ENCODE data around the gene MYO3B. TPM values are rescaled to one million over a fixed set of nuclear protein-coding genes. Genes with fewer than 3 reads are reported as not detected.

The MYO3B gene
- total RNA-seq, 5 donors from 2014 or later (not counting 1 experiment from before 2014, with no cell fraction given) = 0.26 to 0.28 TPM; not detected in 3

GRCh38 chr2:170587922-170588321 is 410.0 kb downstream of the MYO3B start:
- H3K27me3 ChIP-seq (replicated peaks in 1 of 2; ENCODE audit: control insufficient read depth in 2 of 2, extremely low read depth in 1 of 2, insufficient read depth in 2 of 2, low read length in 1 of 2) = no peaks in the 10 kb centered on the region
- no peaks in the 10 kb centered on the region for H3K36me3 Mint-ChIP-seq
- H3K4me3 ChIP-seq (ENCODE audit: control insufficient read depth in 1 of 2, extremely low read depth in 1 of 2, low read length in 1 of 2) = no peak overlapping the region
- no peak overlapping the region for H3K4me3 Mint-ChIP-seq
- H3K9me3 Mint-ChIP-seq = no peaks in the 10 kb centered on the region
- no CpG with 5 or more reads among the region's 2 CpGs for WGBS (ENCODE audit: insufficient coverage)
- no peaks in the 10 kb centered on the region for H3K4me1 ChIP-seq (ENCODE audit: control insufficient read depth in 1 of 2, extremely low read depth in 1 of 2, insufficient read depth in 2 of 2, low read length in 2 of 2)
- H3K27ac Mint-ChIP-seq = no peak overlapping the region
- H3K4me1 Mint-ChIP-seq = no peaks in the 10 kb centered on the region
- H3K27ac ChIP-seq (ENCODE audit: low read length) = no peak overlapping the region
- POLR2A ChIA-PET = no interaction called here
- no peak for ATAC-seq (replicated peaks in 1 of 4)
- H3K36me3 ChIP-seq (ENCODE audit: control insufficient read depth in 2 of 2, extremely low read depth in 1 of 2, insufficient read depth in 1 of 2, low read length in 1 of 2) = no peaks in the 10 kb centered on the region
- DNase-seq = no peak
- peaks cover 2 to 4% of the 10 kb centered on the region in 2 donors for H3K27me3 Mint-ChIP-seq
- CTCF ChIA-PET = interaction anchor here in 1 of 2 donors (0.6 kb wide), 1 partner anchor 94 kb away, joined by 5 read pairs; no protein-coding TSS in a partner anchor
- H3K9me3 ChIP-seq = no peaks in the 10 kb centered on the region

GRCh38 chr2:170588729-170589128 is 410.8 kb downstream of the MYO3B start:
- ChIA-PET POLR2A (no interaction called here), CTCF (interaction anchor here in 1 of 2 donors (0.5 kb wide), 1 partner anchor 51 kb away, joined by 3 read pairs; no protein-coding TSS in a partner anchor)
- Mint-ChIP-seq H3K27me3 (peaks cover 2 to 4% of the 10 kb centered on the region in 2 donors), H3K36me3 (no peaks in the 10 kb centered on the region), H3K4me3 (no peak overlapping the region), H3K27ac (no peak overlapping the region), H3K9me3 (no peaks in the 10 kb centered on the region), H3K4me1 (no peaks in the 10 kb centered on the region)
- no peak for DNase-seq
- Histone ChIP-seq H3K4me1 (ENCODE audit: control insufficient read depth in 1 of 2, extremely low read depth in 1 of 2, insufficient read depth in 2 of 2, low read length in 2 of 2) (no peaks in the 10 kb centered on the region), H3K9me3 (no peaks in the 10 kb centered on the region), H3K27me3 (replicated peaks in 1 of 2; ENCODE audit: control insufficient read depth in 2 of 2, extremely low read depth in 1 of 2, insufficient read depth in 2 of 2, low read length in 1 of 2) (no peaks in the 10 kb centered on the region), H3K36me3 (ENCODE audit: control insufficient read depth in 2 of 2, extremely low read depth in 1 of 2, insufficient read depth in 1 of 2, low read length in 1 of 2) (no peaks in the 10 kb centered on the region), H3K4me3 (ENCODE audit: control insufficient read depth in 1 of 2, extremely low read depth in 1 of 2, low read length in 1 of 2) (no peak overlapping the region), H3K27ac (ENCODE audit: low read length) (no peak overlapping the region)
- WGBS (ENCODE audit: insufficient coverage) = 71% methylated on average over 2 of the region's 2 CpGs
- ATAC-seq (replicated peaks in 1 of 4) = no peak

GRCh38 chr2:170596576-170596975 is 418.6 kb downstream of the MYO3B start:
- H3K4me3 ChIP-seq (ENCODE audit: control insufficient read depth in 1 of 2, extremely low read depth in 1 of 2, low read length in 1 of 2) = no peak overlapping the region
- no peak overlapping the region for H3K27ac Mint-ChIP-seq
- ATAC-seq (replicated peaks in 1 of 4) (no peak), DNase-seq (no peak)
- no peak overlapping the region for H3K27ac ChIP-seq (ENCODE audit: low read length)
- POLR2A ChIA-PET = no interaction called here
- H3K4me3 Mint-ChIP-seq = no peak overlapping the region
- H3K4me1 ChIP-seq (ENCODE audit: control insufficient read depth in 1 of 2, extremely low read depth in 1 of 2, insufficient read depth in 2 of 2, low read length in 2 of 2) = no peaks in the 10 kb centered on the region
- H3K27me3 ChIP-seq (replicated peaks in 1 of 2; ENCODE audit: control insufficient read depth in 2 of 2, extremely low read depth in 1 of 2, insufficient read depth in 2 of 2, low read length in 1 of 2) = peaks cover 0 to 8% of the 10 kb centered on the region in 2 experiments
- H3K36me3 Mint-ChIP-seq = no peaks in the 10 kb centered on the region
- no peaks in the 10 kb centered on the region for H3K4me1 Mint-ChIP-seq
- H3K36me3 ChIP-seq (ENCODE audit: control insufficient read depth in 2 of 2, extremely low read depth in 1 of 2, insufficient read depth in 1 of 2, low read length in 1 of 2) = no peaks in the 10 kb centered on the region
- no CpG with 5 or more reads among the region's 3 CpGs for WGBS (ENCODE audit: insufficient coverage)
- H3K9me3 ChIP-seq = no peaks in the 10 kb centered on the region
- H3K9me3 Mint-ChIP-seq = no peaks in the 10 kb centered on the region
- H3K27me3 Mint-ChIP-seq = peaks cover 0 to 6% of the 10 kb centered on the region in 2 donors
- CTCF ChIA-PET = no interaction called here

- no peaks in the 10 kb centered on the region for H3K9me3 ChIP-seq
- H3K4me3 ChIP-seq (ENCODE audit: control insufficient read depth in 1 of 2, extremely low read depth in 1 of 2, low read length in 1 of 2) = no peak overlapping the region
- ChIA-PET CTCF (no interaction called here), POLR2A (no interaction called here)
- Mint-ChIP-seq H3K27me3 (peaks cover 0 to 11% of the 10 kb centered on the region in 2 donors), H3K4me3 (no peak overlapping the region), H3K4me1 (no peaks in the 10 kb centered on the region), H3K9me3 (no peaks in the 10 kb centered on the region), H3K36me3 (no peaks in the 10 kb centered on the region), H3K27ac (no peak overlapping the region)
- ATAC-seq (replicated peaks in 1 of 4) (no peak), DNase-seq (no peak)
- no peaks in the 10 kb centered on the region for H3K4me1 ChIP-seq (ENCODE audit: control insufficient read depth in 1 of 2, extremely low read depth in 1 of 2, insufficient read depth in 2 of 2, low read length in 2 of 2)
- H3K27ac ChIP-seq (ENCODE audit: low read length) = no peak overlapping the region
- 64% methylated on average over 4 of the region's 4 CpGs for WGBS (ENCODE audit: insufficient coverage)
- H3K27me3 ChIP-seq (replicated peaks in 1 of 2; ENCODE audit: control insufficient read depth in 2 of 2, extremely low read depth in 1 of 2, insufficient read depth in 2 of 2, low read length in 1 of 2) = peaks cover 0 to 11% of the 10 kb centered on the region in 2 experiments
- H3K36me3 ChIP-seq (ENCODE audit: control insufficient read depth in 2 of 2, extremely low read depth in 1 of 2, insufficient read depth in 1 of 2, low read length in 1 of 2) = no peaks in the 10 kb centered on the region
Observed at GRCh38 chr2:170598067-170598395, 420.1 kb downstream of the MYO3B start.

- peaks cover 0 to 7% of the 10 kb centered on the region in 2 experiments for H3K27me3 ChIP-seq (replicated peaks in 1 of 2; ENCODE audit: control insufficient read depth in 2 of 2, extremely low read depth in 1 of 2, insufficient read depth in 2 of 2, low read length in 1 of 2)
- ChIA-PET CTCF (no interaction called here), POLR2A (no interaction called here)
- H3K36me3 ChIP-seq (ENCODE audit: control insufficient read depth in 2 of 2, extremely low read depth in 1 of 2, insufficient read depth in 1 of 2, low read length in 1 of 2) = no peaks in the 10 kb centered on the region
- H3K4me3 Mint-ChIP-seq = no peak overlapping the region
- H3K27me3 Mint-ChIP-seq = peaks cover 7 to 17% of the 10 kb centered on the region in 2 donors
- no peaks in the 10 kb centered on the region for H3K4me1 ChIP-seq (ENCODE audit: control insufficient read depth in 1 of 2, extremely low read depth in 1 of 2, insufficient read depth in 2 of 2, low read length in 2 of 2)
- no peak overlapping the region for H3K27ac Mint-ChIP-seq
- no peak overlapping the region for H3K27ac ChIP-seq (ENCODE audit: low read length)
- H3K9me3 Mint-ChIP-seq = peaks cover 0 to 5% (median 0%) of the 10 kb centered on the region in 3 donors
- H3K36me3 Mint-ChIP-seq = no peaks in the 10 kb centered on the region
- no peaks in the 10 kb centered on the region for H3K4me1 Mint-ChIP-seq
- H3K9me3 ChIP-seq = no peaks in the 10 kb centered on the region
- ATAC-seq (replicated peaks in 1 of 4) (no peak), DNase-seq (no peak)
- no peak overlapping the region for H3K4me3 ChIP-seq (ENCODE audit: control insufficient read depth in 1 of 2, extremely low read depth in 1 of 2, low read length in 1 of 2)
- WGBS (ENCODE audit: insufficient coverage) = 88% methylated on average over 1 of the region's 2 CpGs
Observed at GRCh38 chr2:170601489-170601888, 423.5 kb downstream of the MYO3B start.

- CTCF ChIA-PET = no interaction called here
- H3K4me3 Mint-ChIP-seq = no peak overlapping the region
Observed at GRCh38 chr2:170605862-170606261, 427.9 kb downstream of the MYO3B start.

GRCh38 chr2:170607171-170607570 is 429.2 kb downstream of the MYO3B start:
- ChIA-PET CTCF (no interaction called here), POLR2A (no interaction called here)
- Histone ChIP-seq H3K4me3 (ENCODE audit: control insufficient read depth in 1 of 2, extremely low read depth in 1 of 2, low read length in 1 of 2) (no peak overlapping the region), H3K36me3 (ENCODE audit: control insufficient read depth in 2 of 2, extremely low read depth in 1 of 2, insufficient read depth in 1 of 2, low read length in 1 of 2) (no peaks in the 10 kb centered on the region), H3K9me3 (no peaks in the 10 kb centered on the region), H3K4me1 (ENCODE audit: control insufficient read depth in 1 of 2, extremely low read depth in 1 of 2, insufficient read depth in 2 of 2, low read length in 2 of 2) (no peaks in the 10 kb centered on the region), H3K27ac (ENCODE audit: low read length) (no peak overlapping the region), H3K27me3 (replicated peaks in 1 of 2; ENCODE audit: control insufficient read depth in 2 of 2, extremely low read depth in 1 of 2, insufficient read depth in 2 of 2, low read length in 1 of 2) (peaks cover 0 to under 1% of the 10 kb centered on the region in 2 experiments)
- Mint-ChIP-seq H3K4me3 (no peak overlapping the region), H3K27me3 (peaks cover 8 to 11% of the 10 kb centered on the region in 2 donors), H3K9me3 (peaks cover 0 to 5% (median 0%) of the 10 kb centered on the region in 3 donors), H3K27ac (no peak overlapping the region), H3K36me3 (no peaks in the 10 kb centered on the region), H3K4me1 (no peaks in the 10 kb centered on the region)
- DNase-seq (no peak), ATAC-seq (replicated peaks in 1 of 4) (no peak)
- 60% methylated on average over 3 of the region's 3 CpGs for WGBS (ENCODE audit: insufficient coverage)

More at GRCh38 chr2:170605862-170606261, 427.9 kb downstream of the MYO3B start:
- Mint-ChIP-seq H3K9me3 (peaks cover 0 to 5% (median 0%) of the 10 kb centered on the region in 3 donors), H3K36me3 (no peaks in the 10 kb centered on the region), H3K27ac (no peak overlapping the region), H3K27me3 (peaks cover 8 to 14% of the 10 kb centered on the region in 2 donors), H3K4me1 (no peaks in the 10 kb centered on the region)
- Histone ChIP-seq H3K4me1 (ENCODE audit: control insufficient read depth in 1 of 2, extremely low read depth in 1 of 2, insufficient read depth in 2 of 2, low read length in 2 of 2) (no peaks in the 10 kb centered on the region), H3K27ac (ENCODE audit: low read length) (no peak overlapping the region), H3K36me3 (ENCODE audit: control insufficient read depth in 2 of 2, extremely low read depth in 1 of 2, insufficient read depth in 1 of 2, low read length in 1 of 2) (no peaks in the 10 kb centered on the region), H3K27me3 (replicated peaks in 1 of 2; ENCODE audit: control insufficient read depth in 2 of 2, extremely low read depth in 1 of 2, insufficient read depth in 2 of 2, low read length in 1 of 2) (peaks cover 0 to 2% of the 10 kb centered on the region in 2 experiments), H3K9me3 (no peaks in the 10 kb centered on the region), H3K4me3 (ENCODE audit: control insufficient read depth in 1 of 2, extremely low read depth in 1 of 2, low read length in 1 of 2) (no peak overlapping the region)
- ATAC-seq (replicated peaks in 1 of 4) = no peak
- DNase-seq = no peak
- 90% methylated on average over 3 of the region's 3 CpGs for WGBS (ENCODE audit: insufficient coverage)
- POLR2A ChIA-PET = no interaction called here
